Activated CD4-positive, alpha-beta T cell treated with anti-CD3 and anti-CD28 coated beads, Interleukin-2, Interleukin-6, amounts not matched to agents 100 ng/mL and 50 ng/mL, durations not matched to agents 16 hours and 8 hours (primary cell): ENCODE measurements around the gene MT2A.

Source experiments
- DNase-seq: peaks from one replicate; pipeline ENCODE4 v3.0.0-alpha.2; 2020

MT2A gene

DNA sequence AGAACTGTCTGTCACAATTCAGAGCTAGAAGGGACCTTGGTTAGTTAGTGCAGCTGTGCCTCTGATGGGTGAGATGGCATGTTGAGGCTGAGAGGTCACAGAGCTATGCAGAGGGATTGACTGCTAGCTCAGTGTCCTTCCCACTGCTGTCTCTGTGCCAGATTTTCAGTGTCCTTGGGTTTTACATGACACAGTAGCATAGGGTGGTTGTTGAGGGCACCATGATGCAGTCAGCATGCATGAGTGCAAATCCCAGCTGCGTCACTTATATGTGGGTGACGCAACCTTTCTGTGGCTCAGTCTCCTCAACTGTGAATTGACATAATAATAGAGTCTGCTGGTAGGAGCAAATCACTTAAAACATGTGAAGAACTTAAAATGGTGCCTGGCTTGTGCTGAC is 32.8 kb downstream of the MT2A start:
- DNase-seq = no peak

DNA sequence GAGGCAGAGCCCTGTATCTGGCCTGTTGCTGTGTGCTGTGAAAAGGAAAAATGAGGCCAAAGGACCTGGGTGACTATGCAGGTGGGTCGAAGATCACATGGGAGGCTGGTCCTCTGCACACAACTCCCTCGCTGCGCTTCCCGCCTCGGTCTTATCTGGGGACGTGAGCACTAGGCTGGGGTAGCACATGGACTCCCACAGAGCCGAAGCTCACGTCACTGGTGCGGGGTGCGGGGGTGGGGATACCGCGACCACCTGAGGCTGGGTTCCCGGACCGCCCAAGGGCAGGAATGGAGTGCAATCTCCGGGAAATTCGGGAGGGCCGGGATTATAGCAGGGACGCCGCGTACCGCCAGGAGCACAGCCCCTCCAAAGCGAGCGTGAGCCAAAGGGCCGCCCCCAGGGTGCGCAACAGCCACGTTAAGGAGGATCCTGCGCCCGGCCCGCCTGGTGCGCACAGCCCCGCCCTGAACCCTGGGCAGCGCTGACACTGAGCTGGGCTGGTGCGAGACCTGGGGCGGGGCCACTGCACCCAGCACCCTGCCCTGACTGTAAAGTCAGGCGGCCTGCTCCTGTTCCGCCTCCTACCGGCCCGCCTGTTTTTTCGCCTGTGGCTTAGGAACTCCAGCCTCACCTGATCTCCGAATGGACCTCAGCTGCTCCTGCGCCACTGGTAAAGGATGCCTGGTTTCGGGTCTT is 34.8 kb downstream of the MT2A start:
- peak; percentile 81 for DNase-seq

DNA sequence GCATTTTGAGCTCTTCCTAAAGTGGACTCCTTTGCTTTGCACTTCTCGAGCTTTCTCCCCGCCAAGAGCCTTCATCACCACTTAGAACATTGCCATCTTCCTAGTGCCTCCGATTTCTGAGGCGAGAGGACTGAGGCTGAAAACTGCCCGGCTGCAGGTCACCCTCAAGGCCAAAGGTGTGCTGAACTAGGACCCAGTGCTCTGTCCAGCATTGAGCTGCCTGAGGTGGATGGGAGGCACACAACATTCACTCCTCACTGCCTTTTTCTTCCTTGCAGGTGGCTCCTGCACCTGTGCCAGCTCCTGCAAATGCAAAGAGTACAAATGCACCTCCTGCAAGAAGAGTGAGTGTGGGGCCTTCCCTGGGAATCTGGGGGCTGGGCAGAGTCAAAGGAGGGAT is 35.4 kb downstream of the MT2A start:
- DNase-seq = no peak

DNA sequence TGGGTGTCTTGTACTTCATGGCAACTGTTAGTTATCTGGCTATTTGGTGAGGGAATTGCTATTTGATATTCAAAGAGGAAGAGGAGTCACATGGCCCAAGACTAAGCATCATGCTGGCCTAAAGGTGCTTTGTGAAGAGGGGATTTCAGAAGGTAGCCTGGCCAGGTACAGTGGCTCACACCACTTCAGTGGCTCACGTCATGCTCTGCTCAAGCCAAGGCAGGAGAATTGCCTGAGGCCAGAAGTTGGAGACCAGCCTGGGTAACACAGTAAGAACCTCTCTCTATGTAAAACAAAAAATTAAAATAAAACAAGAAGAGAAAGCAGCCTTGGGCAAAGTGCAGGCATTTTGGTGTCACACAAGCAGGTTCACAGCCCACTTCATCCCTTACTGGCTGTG is 36.9 kb downstream of the MT2A start:
- DNase-seq = no peak

DNA sequence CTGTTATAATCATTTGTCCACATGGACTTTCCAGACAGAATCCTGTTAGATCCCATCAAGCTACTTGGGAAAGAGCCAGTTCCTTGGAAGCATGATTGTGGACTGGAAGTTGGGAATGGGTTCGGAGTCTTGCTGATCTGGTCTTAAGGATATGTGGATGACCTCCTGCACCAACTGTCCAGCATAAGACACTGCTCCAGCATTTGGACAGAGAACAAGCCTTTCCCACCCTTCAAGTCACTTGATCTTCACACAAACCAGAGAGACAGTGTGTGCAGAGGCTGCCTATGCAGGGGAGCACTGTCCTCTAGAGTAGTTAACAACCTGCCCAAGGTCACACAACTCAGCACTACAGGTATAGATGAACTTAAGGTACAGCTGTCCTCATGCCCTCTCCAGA is 37.5 kb downstream of the MT2A start:
- DNase-seq = no peak

DNA sequence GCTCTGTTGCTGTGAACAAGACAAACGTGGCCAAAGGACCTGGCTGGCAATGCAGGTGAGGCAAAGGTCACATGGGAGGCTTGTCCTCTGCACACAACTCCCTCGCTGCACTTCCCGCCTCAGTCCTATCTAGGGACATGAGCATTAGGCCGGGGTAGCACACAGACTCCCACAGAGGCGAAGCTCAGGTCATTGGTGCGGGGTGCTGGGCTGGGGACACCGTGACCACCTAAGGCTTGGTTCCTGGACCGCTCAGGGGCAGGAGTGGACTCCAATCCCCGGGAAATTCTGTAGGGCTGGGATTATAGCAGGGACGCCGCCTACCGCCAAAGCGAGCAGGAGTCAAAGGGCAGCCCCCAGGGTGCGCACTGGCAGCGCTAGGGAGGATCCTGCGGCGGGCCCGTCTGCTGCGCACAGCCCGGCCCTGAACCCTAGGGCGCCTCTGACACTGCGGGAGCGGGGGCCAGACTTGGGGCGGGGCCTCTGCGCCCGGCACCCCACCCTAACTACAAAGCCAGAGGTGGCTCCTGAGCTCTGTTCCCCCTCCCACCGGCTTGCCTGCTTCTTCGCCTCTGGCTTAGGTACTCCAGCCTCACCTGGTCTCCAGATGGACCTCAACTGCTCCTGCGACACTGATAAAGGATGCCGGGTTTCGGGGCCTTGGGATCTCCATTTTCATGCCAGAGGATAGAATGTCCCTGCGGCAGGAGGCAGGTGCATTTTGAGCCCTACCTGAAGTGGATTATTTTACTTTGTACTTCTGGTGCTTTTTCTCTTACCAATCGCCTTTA is 39.5 kb downstream of the MT2A start:
- no peak for DNase-seq

DNA sequence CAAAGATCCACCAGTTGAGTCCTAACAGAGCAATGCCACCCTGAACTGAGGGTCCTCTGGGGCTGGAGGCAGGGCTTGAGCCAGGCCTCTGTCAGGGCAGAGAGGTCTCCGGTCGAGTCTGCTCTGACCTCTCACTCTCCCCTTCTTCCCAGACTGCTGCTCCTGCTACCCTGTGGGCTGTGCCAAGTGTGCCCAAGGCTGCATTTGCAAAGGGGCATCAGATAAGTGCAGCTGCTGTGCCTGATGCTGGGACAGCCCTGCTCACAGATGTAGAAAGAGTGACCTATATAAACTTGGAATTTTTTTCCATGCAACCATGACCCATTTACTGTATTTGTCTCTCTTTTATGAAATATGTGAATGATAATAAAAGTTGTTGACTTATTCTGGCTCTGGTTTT is 40.9 kb downstream of the MT2A start:
- DNase-seq = no peak

DNA sequence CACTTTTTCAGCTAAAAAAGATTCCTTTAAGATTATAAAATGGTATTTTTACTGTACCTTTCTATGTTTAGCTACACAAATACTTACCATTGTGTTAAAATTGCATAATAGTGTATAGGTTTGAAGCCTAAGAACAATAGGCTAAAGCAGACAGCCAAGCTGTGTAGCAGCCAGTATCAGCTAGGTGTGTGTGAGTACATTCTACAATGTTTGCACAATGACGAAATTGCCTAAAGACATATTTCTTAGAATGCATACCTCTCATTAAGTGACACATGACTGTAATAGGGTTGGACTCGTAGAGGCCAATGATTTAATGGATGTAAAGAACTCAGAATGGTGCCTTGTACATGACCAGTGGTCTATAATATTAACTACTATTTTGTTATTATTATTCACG is 41.4 kb downstream of the MT2A start:
- DNase-seq = no peak

DNA sequence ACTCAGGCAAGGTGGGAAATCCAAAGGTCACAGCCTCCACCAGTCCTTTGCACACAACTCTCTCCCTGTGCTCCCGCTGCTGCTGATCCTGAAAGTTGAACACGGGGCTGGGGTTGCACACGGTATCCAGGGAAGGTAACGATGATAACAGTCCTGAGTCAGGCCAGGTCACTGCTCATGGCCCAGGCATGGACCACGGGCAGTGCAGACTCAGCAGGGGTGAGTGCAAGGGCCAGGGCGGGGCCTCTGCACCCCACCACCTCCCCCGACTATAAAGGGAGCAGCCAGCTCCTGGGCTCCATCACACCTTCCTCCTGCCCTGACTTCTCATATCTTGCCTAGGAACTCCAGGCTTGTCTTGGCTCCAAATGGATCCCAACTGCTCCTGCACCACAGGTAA is 43.2 kb downstream of the MT2A start, which contains the start of gene MT1B:
MT1B (plus strand) TSS at position 301 of the 400 bp plus-strand sequence; CDS start at position 369, 68 bp downstream.
- DNase-seq = no peak

DNA sequence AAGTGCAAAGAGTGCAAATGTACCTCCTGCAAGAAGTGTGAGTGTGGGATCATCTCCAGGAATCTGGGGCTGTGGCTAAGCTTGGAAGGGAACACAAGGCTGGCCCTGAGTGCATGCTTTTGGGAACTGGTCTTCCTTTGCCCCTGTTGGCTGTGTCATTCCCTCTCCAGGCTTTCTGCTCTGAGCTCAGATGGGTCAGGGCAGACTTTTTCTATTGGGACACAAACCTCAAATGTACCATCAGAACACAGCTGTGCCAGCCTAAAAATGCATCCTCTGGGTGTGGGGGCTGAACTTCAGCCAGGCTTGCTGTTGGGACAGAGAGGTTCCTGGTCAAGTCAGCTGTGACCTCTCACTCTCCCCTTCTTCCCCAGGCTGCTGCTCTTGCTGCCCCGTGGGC is 44.2 kb downstream of the MT2A start:
- no peak for DNase-seq

DNA sequence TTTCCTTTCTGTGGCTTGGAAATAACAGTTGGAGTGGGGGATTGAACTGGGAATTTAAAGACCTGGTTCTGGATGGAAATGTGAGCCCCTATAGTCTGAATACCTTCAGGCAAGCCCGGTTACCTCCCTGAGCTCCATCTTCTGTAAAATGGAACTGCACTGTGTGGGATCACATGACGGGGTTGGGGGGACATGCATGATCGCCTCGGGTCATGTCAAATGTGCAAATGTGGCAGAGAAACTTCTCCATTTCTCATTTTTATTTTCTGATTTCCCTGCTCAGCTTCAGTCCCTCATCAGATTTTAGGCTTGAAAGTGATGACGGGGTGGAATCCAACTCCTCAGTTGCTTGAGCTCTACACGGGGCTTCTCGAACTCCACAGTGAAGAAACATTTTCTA is 44.8 kb downstream of the MT2A start:
- DNase-seq = no peak

DNA sequence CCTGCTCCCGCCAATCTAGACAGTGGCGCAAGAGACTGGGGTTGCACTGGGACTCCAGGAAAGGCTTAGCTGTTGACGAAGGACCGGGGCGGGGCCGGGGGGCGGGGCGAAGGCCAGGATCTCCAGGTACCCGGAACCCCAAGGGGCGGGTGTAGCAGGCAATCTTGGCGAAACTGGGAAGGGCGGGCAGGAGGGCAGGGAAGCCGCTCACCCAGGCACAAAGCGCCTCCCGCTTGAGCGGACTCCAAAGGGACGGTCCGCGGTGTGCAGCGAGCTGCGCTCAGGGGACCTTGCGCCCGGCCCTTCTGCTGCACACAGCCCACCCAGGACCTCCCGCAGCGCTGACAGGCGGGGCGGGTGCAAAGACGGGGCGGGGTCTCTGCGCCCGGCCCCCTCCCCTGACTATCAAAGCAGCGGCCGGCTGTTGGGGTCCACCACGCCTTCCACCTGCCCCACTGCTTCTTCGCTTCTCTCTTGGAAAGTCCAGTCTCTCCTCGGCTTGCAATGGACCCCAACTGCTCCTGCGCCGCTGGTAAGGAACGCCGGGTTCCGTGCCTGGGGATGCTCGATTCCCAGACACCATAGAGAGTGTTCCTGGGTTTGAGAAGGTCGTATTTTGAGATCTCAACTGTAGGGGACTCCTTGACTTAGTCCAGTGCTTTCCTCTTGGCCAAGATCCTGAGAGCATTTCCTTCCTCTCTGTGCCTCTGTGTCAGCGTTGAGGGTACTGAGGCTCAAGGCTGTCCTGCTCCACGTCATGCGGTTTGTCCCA is 49.4 kb downstream of the MT2A start, which contains the start of gene MT1F:
MT1F (plus strand) TSS at position 405 of the 772 bp plus-strand sequence; CDS start at position 505, 100 bp downstream.
- peak; percentile 60 for DNase-seq

DNA sequence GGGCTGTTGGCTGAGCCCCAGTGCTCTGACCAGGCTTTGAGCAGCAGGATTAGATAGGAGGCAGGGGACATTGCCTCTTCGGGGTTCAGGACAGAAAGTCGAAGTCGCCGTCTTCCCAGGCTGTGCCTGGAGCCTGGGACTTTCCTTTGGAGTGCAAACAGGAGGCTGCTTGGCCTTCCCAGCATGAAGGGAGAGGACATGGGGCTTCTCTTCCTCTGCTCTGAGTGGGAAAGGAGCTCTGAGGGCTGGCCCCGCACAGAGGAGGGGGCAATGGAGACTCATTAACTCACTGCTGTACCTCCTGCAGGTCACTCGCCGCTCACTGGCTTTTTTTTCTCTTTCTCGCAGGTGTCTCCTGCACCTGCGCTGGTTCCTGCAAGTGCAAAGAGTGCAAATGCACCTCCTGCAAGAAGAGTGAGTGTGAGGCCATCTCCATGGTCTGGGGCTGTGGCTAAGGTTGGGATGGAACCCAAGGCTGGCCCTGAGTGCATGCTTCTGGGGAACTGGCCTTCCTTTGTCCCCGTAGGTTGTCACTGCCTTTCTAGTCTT is 50.0 kb downstream of the MT2A start:
- DNase-seq = no peak
